HCT116 (cell line): Measurements from ENCODE around the gene SUFU. TPM values are rescaled to one million over a fixed set of nuclear protein-coding genes. Genes with fewer than 3 reads are reported as not detected.

Experiments used
- ATAC-seq: fragments of 200-7000 bp; cut with Tn5 transposase; 2 replicates; pipeline ENCODE4 v1.9.1; 2020; ENCODE audit warnings: mild to moderate bottlenecking, moderate library complexity
- BruUV-seq: library from RNA; stranded (reverse); fragments of 400-500 nt; replicated peaks from 2 replicates; lab custom pipeline; 2021; lab: Mats Ljungman, UMichigan
- CTCF ChIA-PET: fragments of 300-600 bp; sonication (Branson Sonifier 250); formaldehyde crosslinking; loops from one replicate; lab custom pipeline; 2021; ENCODE audit warnings: antibody characterized with exemption; lab: Charles Lee
- POLR2A ChIA-PET: fragments of 300-600, 350-600 bp; sonication (Branson Sonifier 250); formaldehyde crosslinking; loops from one replicate; lab custom pipeline; 2021; ENCODE audit warnings: antibody characterized with exemption; lab: Charles Lee
- RAD21 ChIA-PET, 2 experiments: fragments of 300-600 bp; sonication (Branson Sonifier 250); formaldehyde crosslinking; loops; one replicate each; lab custom pipeline; 2023; ENCODE audit warnings: low total read pairs in 2 of 2; ENCODE audit not compliant: uncharacterized antibody in 2 of 2, unreplicated experiment in 2 of 2, low non-redundant PET in 1 of 2; lab: Charles Lee
- DNase-seq: peaks from one replicate; pipeline ENCODE4 v3.0.0-alpha.2; 2010; ENCODE audit warnings: low read depth, low spot score
- H2AFZ ChIP-seq: fragments of 200-600 bp; shearing (Covaris generic), sonication (generic); 2 replicates; pipeline ENCODE4 v1.6.1; 2017; ENCODE audit warnings: low read depth, mixed run types, mixed read lengths, antibody characterized with exemption, low read length; ENCODE audit not compliant: poor library complexity, severe bottlenecking
- H3K27ac ChIP-seq: 2 replicates; pipeline ENCODE4 v1.5.1; 2012; ENCODE audit warnings: low read depth, low read length
- H3K27me3 ChIP-seq: fragments of 200-600 bp; sonication (generic); 2 replicates; pipeline ENCODE4 v1.6.1; 2016; ENCODE audit warnings: mixed run types, low read length, mixed read lengths; ENCODE audit not compliant: insufficient read depth
- H3K36me3 ChIP-seq, 2 experiments: fragments of 200-500 bp in 1 of 2; fragments of 200-600 bp in 1 of 2; sonication (Bioruptor generic) in 1 of 2; sonication (generic) in 1 of 2; 2 replicates each; pipeline versions ENCODE4 v1.5.1 to v1.6.1; 2014 to 2016; ENCODE audit warnings: low read length in 2 of 2, inconsistent platforms in 1 of 2, mixed read lengths in 1 of 2, mixed run types in 1 of 2; ENCODE audit not compliant: insufficient read depth in 2 of 2, control insufficient read depth in 1 of 2
- H3K4me1 ChIP-seq, 2 experiments: fragments of 200-600 bp in 1 of 2; sonication (generic) in 1 of 2; 2 replicates each; pipeline versions ENCODE4 v1.5.1 to v1.6.1; 2012 to 2017; ENCODE audit warnings: low read length in 2 of 2, inconsistent platforms in 1 of 2, mild to moderate bottlenecking in 1 of 2, mixed read lengths in 1 of 2, mixed run types in 1 of 2, moderate library complexity in 1 of 2; ENCODE audit not compliant: insufficient read depth in 2 of 2, control insufficient read depth in 1 of 2
- H3K4me2 ChIP-seq: fragments of 200-600 bp; sonication (generic); 2 replicates; pipeline ENCODE4 v1.6.1; 2017; ENCODE audit warnings: mixed run types, low read length, mixed read lengths
- H3K4me3 ChIP-seq, 2 experiments: fragments of 200-600 bp in 1 of 2; sonication (generic) in 1 of 2; replicated peaks in 1 of 2; 2 replicates each; pipeline ENCODE4 v1.5.1; 2011 to 2016; ENCODE audit warnings: low read length in 2 of 2, control low read depth in 1 of 2, low read depth in 1 of 2, mild to moderate bottlenecking in 1 of 2, mixed read lengths in 1 of 2, mixed run types in 1 of 2
- H3K79me2 ChIP-seq: fragments of 200-600 bp; sonication (generic); 2 replicates; pipeline ENCODE4 v1.6.1; 2017; ENCODE audit warnings: mild to moderate bottlenecking, mixed run types, low read length, moderate library complexity, mixed read lengths; ENCODE audit not compliant: insufficient read depth
- H3K9ac ChIP-seq: fragments of 200-600 bp; sonication (generic); 2 replicates; pipeline ENCODE4 v1.6.1; 2016; ENCODE audit warnings: low read length, mixed read lengths
- H3K9me2 ChIP-seq: fragments of 200-600 bp; sonication (generic), shearing (Covaris generic); 2 replicates; pipeline ENCODE4 v1.6.1; 2017; ENCODE audit warnings: mixed run types, mild to moderate bottlenecking, moderate library complexity; ENCODE audit not compliant: insufficient read depth
- H3K9me3 ChIP-seq, 2 experiments: fragments of 200-500 bp in 1 of 2; fragments of 200-600 bp in 1 of 2; sonication (Bioruptor generic) in 1 of 2; sonication (generic) in 1 of 2; 2 replicates each; pipeline ENCODE4 v1.6.1; 2014 to 2017; ENCODE audit warnings: low read length in 2 of 2, mixed read lengths in 2 of 2, inconsistent platforms in 1 of 2, low read depth in 1 of 2, mild to moderate bottlenecking in 1 of 2, mixed run types in 1 of 2, moderate library complexity in 1 of 2; ENCODE audit not compliant: control insufficient read depth in 1 of 2, insufficient read depth in 1 of 2
- H4K20me1 ChIP-seq: fragments of 200-600 bp; sonication (generic), shearing (Covaris generic); 2 replicates; pipeline ENCODE4 v1.6.1; 2017; ENCODE audit warnings: mixed run types, mild to moderate bottlenecking, moderate library complexity; ENCODE audit not compliant: insufficient read depth
- CEBPB ChIP-seq: IDR thresholded peaks from 2 replicates; pipeline ENCODE4 v1.6.1; 2012; ENCODE audit warnings: low read depth
- EGR1 ChIP-seq: IDR thresholded peaks from 2 replicates; pipeline ENCODE4 v1.6.1; 2012; ENCODE audit warnings: low read depth
- EZH2 ChIP-seq: fragments of 200-600 bp; sonication (generic); IDR thresholded peaks from 2 replicates; pipeline ENCODE4 v1.6.1; 2017; ENCODE audit warnings: antibody characterized with exemption, mixed run types
- JUND ChIP-seq: IDR thresholded peaks from 2 replicates; pipeline ENCODE4 v1.6.1; 2012
- RAD21 ChIP-seq: IDR thresholded peaks from 2 replicates; pipeline ENCODE4 v1.6.1; 2012; ENCODE audit warnings: low read depth, mild to moderate bottlenecking
- SRF ChIP-seq: IDR thresholded peaks from 2 replicates; pipeline ENCODE4 v1.6.1; 2012; ENCODE audit warnings: low read depth
- TCF7L2 ChIP-seq: IDR thresholded peaks from 2 replicates; pipeline ENCODE4 v1.7.0; 2011; ENCODE audit warnings: borderline replicate concordance, inconsistent platforms; ENCODE audit not compliant: insufficient read depth, insufficient read length; ENCODE audit errors: extremely low read depth
- ZNF274 ChIP-seq: fragments of 200-500 bp; sonication (Bioruptor generic); IDR thresholded peaks from 2 replicates; pipeline ENCODE4 v1.6.1; 2014; ENCODE audit warnings: mild to moderate bottlenecking, low read depth, low read length, inconsistent platforms
- intact Hi-C: fragments of 100-400 bp; cut with micrococcal nuclease; formaldehyde crosslinking; loops from 2 replicates; pipeline ENCODE4 v1.10.0; 2022
- total RNA-seq: library from RNA; stranded (reverse); gene quantifications from one replicate; pipeline ENCODE4 v1.2.1, GENCODE V29; 2021; ENCODE audit not compliant: unreplicated experiment
- TF ChIP-seq, protein P1 (sequence below): IDR thresholded peaks from 2 replicates; pipeline ENCODE4 v1.6.1; 2012; ENCODE audit warnings: low read depth
- TF ChIP-seq, protein P2 (sequence below): IDR thresholded peaks from 2 replicates; pipeline ENCODE4 v1.6.1; 2012
- TF ChIP-seq, protein P3 (sequence below), 3 experiments: fragments of 200-600 bp in 1 of 3; sonication (generic) in 1 of 3; IDR thresholded peaks in 2 of 3; conservative IDR thresholded peaks in 1 of 3; 2 replicates each; pipeline ENCODE4 v1.5.1; 2012 to 2017; ENCODE audit warnings: low read depth in 2 of 3, low read length in 2 of 3, antibody characterized with exemption in 1 of 3, borderline replicate concordance in 1 of 3, control low read depth in 1 of 3, mild to moderate bottlenecking in 1 of 3, mixed read lengths in 1 of 3, mixed run types in 1 of 3, moderate library complexity in 1 of 3; ENCODE audit not compliant: insufficient read depth in 1 of 3

SUFU gene
- total RNA-seq, 1 experiment from 2014 or later: 18.8 TPM

DNA sequence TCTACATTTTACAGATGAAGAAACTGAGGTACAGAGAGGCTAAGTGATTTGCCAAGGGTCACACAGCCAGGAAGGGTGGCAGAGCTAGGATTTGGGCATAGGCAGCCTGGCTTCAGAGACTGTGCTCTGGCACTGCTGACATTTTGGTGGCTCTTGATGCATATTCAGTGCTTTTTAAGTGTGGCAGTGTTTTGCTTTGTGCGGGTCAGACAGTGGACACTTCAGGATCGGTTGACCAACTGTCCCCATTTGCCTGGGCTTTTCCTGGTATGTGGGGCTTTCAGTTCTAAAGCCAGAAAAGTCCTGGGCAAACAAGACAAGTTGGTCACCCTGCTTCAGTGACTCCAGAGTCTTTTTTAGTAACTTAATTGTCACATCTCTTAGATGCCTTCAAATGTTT is 35.0 kb downstream of the SUFU start:
- intact Hi-C loops: no loop called here
- no peak for TF ChIP-seq SRF
- no peak for TF ChIP-seq JUND
- no peak for TF ChIP-seq CEBPB
- TF ChIP-seq, protein P1, sequence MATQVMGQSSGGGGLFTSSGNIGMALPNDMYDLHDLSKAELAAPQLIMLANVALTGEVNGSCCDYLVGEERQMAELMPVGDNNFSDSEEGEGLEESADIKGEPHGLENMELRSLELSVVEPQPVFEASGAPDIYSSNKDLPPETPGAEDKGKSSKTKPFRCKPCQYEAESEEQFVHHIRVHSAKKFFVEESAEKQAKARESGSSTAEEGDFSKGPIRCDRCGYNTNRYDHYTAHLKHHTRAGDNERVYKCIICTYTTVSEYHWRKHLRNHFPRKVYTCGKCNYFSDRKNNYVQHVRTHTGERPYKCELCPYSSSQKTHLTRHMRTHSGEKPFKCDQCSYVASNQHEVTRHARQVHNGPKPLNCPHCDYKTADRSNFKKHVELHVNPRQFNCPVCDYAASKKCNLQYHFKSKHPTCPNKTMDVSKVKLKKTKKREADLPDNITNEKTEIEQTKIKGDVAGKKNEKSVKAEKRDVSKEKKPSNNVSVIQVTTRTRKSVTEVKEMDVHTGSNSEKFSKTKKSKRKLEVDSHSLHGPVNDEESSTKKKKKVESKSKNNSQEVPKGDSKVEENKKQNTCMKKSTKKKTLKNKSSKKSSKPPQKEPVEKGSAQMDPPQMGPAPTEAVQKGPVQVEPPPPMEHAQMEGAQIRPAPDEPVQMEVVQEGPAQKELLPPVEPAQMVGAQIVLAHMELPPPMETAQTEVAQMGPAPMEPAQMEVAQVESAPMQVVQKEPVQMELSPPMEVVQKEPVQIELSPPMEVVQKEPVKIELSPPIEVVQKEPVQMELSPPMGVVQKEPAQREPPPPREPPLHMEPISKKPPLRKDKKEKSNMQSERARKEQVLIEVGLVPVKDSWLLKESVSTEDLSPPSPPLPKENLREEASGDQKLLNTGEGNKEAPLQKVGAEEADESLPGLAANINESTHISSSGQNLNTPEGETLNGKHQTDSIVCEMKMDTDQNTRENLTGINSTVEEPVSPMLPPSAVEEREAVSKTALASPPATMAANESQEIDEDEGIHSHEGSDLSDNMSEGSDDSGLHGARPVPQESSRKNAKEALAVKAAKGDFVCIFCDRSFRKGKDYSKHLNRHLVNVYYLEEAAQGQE: no peak
- no peak for TF ChIP-seq TCF7L2
- TF ChIP-seq ZNF274: no peak
- no peak for TF ChIP-seq EGR1
- no peak for TF ChIP-seq RAD21
- TF ChIP-seq EZH2: no peak
- TF ChIP-seq, protein P2, sequence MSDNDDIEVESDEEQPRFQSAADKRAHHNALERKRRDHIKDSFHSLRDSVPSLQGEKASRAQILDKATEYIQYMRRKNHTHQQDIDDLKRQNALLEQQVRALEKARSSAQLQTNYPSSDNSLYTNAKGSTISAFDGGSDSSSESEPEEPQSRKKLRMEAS: no peak
- TF ChIP-seq, protein P3, sequence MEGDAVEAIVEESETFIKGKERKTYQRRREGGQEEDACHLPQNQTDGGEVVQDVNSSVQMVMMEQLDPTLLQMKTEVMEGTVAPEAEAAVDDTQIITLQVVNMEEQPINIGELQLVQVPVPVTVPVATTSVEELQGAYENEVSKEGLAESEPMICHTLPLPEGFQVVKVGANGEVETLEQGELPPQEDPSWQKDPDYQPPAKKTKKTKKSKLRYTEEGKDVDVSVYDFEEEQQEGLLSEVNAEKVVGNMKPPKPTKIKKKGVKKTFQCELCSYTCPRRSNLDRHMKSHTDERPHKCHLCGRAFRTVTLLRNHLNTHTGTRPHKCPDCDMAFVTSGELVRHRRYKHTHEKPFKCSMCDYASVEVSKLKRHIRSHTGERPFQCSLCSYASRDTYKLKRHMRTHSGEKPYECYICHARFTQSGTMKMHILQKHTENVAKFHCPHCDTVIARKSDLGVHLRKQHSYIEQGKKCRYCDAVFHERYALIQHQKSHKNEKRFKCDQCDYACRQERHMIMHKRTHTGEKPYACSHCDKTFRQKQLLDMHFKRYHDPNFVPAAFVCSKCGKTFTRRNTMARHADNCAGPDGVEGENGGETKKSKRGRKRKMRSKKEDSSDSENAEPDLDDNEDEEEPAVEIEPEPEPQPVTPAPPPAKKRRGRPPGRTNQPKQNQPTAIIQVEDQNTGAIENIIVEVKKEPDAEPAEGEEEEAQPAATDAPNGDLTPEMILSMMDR (IDR thresholded peaks at IDR 0.05 in 2 of 3, conservative IDR thresholded peaks at IDR 0.05 in 1 of 3; ENCODE audit: borderline replicate concordance in 1 of 3, insufficient read depth in 1 of 3, low read depth in 2 of 3, low read length in 2 of 3): no peak
- 0 out of 4 replicates have a peak, but pooled peaks cover 0 to 5% of the 10 kb centered on the region in 2 experiments for H3K4me1 ChIP-seq
- no peak for DNase-seq
- RAD21 ChIA-PET: no interaction called here
- H3K4me3 ChIP-seq: no peak overlapping the region
- ATAC-seq: no peak
- no peaks in the 10 kb centered on the region for H3K9me2 ChIP-seq
- H3K36me3 ChIP-seq: no peaks in the 10 kb centered on the region
- no TSS peak for BruUV-seq
- POLR2A ChIA-PET: no interaction called here
- no peak overlapping the region for H3K9ac ChIP-seq
- H3K9me3 ChIP-seq: no peaks in the 10 kb centered on the region
- no peaks in the 10 kb centered on the region for H3K27me3 ChIP-seq
- H4K20me1 ChIP-seq: no peaks in the 10 kb centered on the region
- no peak overlapping the region for H3K27ac ChIP-seq
- H3K79me2 ChIP-seq: no peaks in the 10 kb centered on the region
- H2AFZ ChIP-seq: no peak overlapping the region
- CTCF ChIA-PET: no interaction called here
- H3K4me2 ChIP-seq: no peak overlapping the region
